Measurements from ENCODE around the gene LCN12.

The LCN12 gene

GRCh38 chr9:136945333-136946227 is 6.5 kb upstream of the LCN12 start:
- no peak for DNase-seq

- DNase-seq = no peak
Measured at GRCh38 chr9:136946228-136947027, 5.6 kb upstream of the LCN12 start.

- DNase-seq = no peak
Measured at GRCh38 chr9:136947028-136947891, 4.8 kb upstream of the LCN12 start.

- peak; percentile 72 for DNase-seq
Measured at GRCh38 chr9:136947955-136948510, 4.0 kb upstream of the LCN12 start.

- DNase-seq = no peak
Measured at GRCh38 chr9:136949239-136949816, 2.7 kb upstream of the LCN12 start.

GRCh38 chr9:136949817-136950655 is 2.0 kb upstream of the LCN12 start:
- peak; percentile 94 for DNase-seq

- DNase-seq = no peak
Measured at GRCh38 chr9:136950656-136951276, 1.3 kb upstream of the LCN12 start.

- DNase-seq = no peak
Measured at GRCh38 chr9:136952321-136952850, 313 bp downstream of the LCN12 start.

GRCh38 chr9:136952876-136953770 is 1.1 kb downstream of the LCN12 start:
- no peak for DNase-seq

- no peak for DNase-seq
Measured at GRCh38 chr9:136953771-136954269, 1.7 kb downstream of the LCN12 start.

- DNase-seq = no peak
Measured at GRCh38 chr9:136954270-136955083, 2.4 kb downstream of the LCN12 start.

GRCh38 chr9:136955202-136955942 is 3.3 kb downstream of the LCN12 start:
- DNase-seq = no peak

- DNase-seq = no peak
Measured at GRCh38 chr9:136955943-136956335, 3.9 kb downstream of the LCN12 start.

GRCh38 chr9:136956604-136957003 is 4.5 kb downstream of the LCN12 start:
- no peak for DNase-seq

- DNase-seq = no peak
Measured at GRCh38 chr9:136957461-136957860, 5.4 kb downstream of the LCN12 start.

- DNase-seq = no peak
Measured at GRCh38 chr9:136957901-136958300, 5.8 kb downstream of the LCN12 start.

- DNase-seq = no peak
Measured at GRCh38 chr9:136958473-136958872, 6.4 kb downstream of the LCN12 start.

All from OCI-M1 (cell line).